Regular cardiac myocyte (primary cell): Measurements from ENCODE around the gene TADA1. TPM values are rescaled to one million over a fixed set of nuclear protein-coding genes. Genes with fewer than 3 reads are reported as not detected.

Source experiments
- total RNA-seq: library from RNA; depleted of rRNA; stranded (reverse); fragments of >200 nt; gene quantifications from 2 replicates; pipeline ENCODE4 v1.2.3, GENCODE V29; 2014

Gene TADA1, protein sequence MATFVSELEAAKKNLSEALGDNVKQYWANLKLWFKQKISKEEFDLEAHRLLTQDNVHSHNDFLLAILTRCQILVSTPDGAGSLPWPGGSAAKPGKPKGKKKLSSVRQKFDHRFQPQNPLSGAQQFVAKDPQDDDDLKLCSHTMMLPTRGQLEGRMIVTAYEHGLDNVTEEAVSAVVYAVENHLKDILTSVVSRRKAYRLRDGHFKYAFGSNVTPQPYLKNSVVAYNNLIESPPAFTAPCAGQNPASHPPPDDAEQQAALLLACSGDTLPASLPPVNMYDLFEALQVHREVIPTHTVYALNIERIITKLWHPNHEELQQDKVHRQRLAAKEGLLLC
- total RNA-seq: 11.8 and 12.5 TPM in 2 replicates

DNA sequence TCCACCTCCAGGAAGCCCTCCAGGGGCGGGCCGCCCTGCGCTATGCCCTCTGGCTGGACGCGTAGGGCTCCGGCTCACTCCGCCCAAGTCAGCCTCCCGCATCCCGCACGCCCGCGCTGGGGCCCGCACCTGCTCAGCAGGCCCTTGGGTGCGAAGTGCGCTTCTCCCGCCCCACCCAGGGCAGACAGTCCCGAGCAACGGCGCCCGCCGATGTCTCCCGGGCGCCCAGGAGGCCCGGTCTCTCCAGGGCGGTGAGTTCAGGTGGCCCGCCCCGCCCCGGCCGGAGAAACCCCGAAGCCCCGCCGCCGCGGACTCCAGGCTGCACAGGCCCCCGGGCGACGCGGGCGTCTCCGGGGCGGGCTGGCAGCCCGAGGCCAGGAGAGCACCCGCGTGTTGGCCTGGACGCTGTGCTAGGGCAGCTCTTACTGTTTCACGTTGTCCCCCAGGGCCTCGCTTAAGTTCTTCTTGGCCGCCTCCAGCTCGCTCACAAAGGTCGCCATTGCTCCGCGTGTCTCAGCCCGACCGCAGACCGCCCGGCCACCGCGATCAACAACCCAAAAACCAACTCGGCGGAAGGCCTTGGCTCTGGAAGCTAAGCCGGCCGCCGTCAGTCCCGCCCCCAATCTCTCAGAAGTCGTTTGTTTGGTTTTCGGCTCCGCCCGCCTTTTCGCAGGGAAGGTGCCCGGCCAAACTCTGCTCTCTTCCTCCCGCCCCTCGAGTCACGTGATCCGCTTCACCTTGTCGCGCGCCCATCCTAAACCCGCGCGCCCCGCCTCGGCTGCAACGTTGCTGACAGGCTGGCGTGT, at the start of gene TADA1:
TSS of gene TADA1 (minus strand) at position 531 of the 806 bp plus-strand sequence. CDS start at position 500, 31 bp downstream.

DNA sequence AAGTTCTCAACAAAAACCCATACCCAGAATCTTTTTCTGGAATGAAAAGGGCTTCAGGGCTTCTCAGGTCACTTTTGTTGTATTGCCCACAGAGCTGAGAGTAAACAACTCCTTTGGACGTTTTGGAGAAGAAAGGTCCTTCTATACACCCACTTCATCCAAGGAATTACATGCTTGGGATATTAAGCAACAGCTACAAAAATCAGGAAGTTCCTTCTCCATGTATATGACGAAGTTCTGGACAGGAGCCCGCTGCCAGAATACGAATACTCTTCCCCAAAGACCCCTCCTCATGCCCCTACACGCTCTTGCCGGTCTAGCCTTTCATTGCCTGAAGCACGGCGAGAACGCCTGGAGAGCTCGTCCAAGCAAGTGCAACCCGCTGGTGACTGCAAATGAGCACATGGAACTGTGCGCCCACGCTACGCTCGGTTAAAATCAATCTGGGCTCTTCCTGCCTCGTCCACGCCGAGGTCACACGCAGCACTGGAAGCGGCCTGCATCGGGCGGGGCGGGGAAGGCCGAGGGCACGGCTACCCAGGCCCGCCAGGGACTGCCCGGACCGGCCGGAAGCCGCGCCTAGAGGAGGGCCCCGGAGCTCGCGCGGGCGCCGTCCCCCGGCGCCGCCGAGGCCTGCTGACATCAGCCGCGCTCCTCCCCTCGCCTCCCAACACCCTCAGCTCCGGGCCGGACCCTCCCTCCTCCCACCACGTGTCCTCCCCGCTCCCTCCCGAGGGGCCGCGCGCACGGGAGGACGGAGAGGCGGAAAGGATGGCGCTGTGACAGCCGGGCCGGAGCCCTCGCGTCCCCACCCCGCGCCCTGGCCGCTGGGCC, 37.1 kb downstream of the TADA1 start, which contains the start of gene POGK:
TSS of gene POGK (plus strand) at position 710 of the 834 bp plus-strand sequence. CDS start 1,482 bp downstream, outside the sequence.

Other genes with a start within 250 kb of the TADA1 start
- gene POGK, start 36.8 kb downstream of the TADA1 start, total RNA-seq: 20.0 and 24.0 TPM in 2 replicates
- gene ILDR2, start 99.3 kb upstream of the TADA1 start, total RNA-seq: under 0.01 TPM in 2 replicates
- gene MAEL, start 113.0 kb upstream of the TADA1 start, total RNA-seq: not detected in 2 replicates
- gene GPA33, start 214.1 kb upstream of the TADA1 start, total RNA-seq: not detected in 2 replicates
- gene STYXL2, start 217.8 kb upstream of the TADA1 start, total RNA-seq: not detected in 2 replicates